Adipocyte (in vitro differentiated cells): Measurements from ENCODE around the gene GGNBP2.
A peak's percentile ranks its signal among the peaks of the same experiment; 100 is the strongest.

ENCODE experiments used
- DNase-seq: peaks from one replicate; pipeline ENCODE4 v3.0.0-alpha.2; 2015; ENCODE audit warnings: low read depth
- H3K27me3 ChIP-seq: replicated peaks from 2 replicates; pipeline ENCODE4 v1.7.0; 2013; ENCODE audit warnings: mild to moderate bottlenecking, low read length, moderate library complexity; ENCODE audit not compliant: control insufficient read depth, insufficient read depth
- H3K36me3 ChIP-seq: 2 replicates; pipeline ENCODE4 v1.7.0; 2013; ENCODE audit warnings: low read length, mild to moderate bottlenecking, moderate library complexity; ENCODE audit not compliant: control insufficient read depth, insufficient read depth, severe bottlenecking
- H3K4me1 ChIP-seq: 2 replicates; pipeline ENCODE4 v1.7.0; 2013; ENCODE audit warnings: mild to moderate bottlenecking, low read length, moderate library complexity; ENCODE audit not compliant: control insufficient read depth, insufficient read depth
- H3K4me3 ChIP-seq: 2 replicates; pipeline ENCODE4 v1.7.0; 2013; ENCODE audit warnings: mild to moderate bottlenecking, low read length, moderate library complexity
- H3K9ac ChIP-seq: 2 replicates; pipeline ENCODE4 v1.7.0; 2013; ENCODE audit warnings: mild to moderate bottlenecking, low read length, moderate library complexity
- H3K9me3 ChIP-seq: 2 replicates; pipeline ENCODE4 v1.7.0; 2013; ENCODE audit warnings: mild to moderate bottlenecking, low read length, moderate library complexity; ENCODE audit not compliant: control insufficient read depth

GGNBP2 gene, protein sequence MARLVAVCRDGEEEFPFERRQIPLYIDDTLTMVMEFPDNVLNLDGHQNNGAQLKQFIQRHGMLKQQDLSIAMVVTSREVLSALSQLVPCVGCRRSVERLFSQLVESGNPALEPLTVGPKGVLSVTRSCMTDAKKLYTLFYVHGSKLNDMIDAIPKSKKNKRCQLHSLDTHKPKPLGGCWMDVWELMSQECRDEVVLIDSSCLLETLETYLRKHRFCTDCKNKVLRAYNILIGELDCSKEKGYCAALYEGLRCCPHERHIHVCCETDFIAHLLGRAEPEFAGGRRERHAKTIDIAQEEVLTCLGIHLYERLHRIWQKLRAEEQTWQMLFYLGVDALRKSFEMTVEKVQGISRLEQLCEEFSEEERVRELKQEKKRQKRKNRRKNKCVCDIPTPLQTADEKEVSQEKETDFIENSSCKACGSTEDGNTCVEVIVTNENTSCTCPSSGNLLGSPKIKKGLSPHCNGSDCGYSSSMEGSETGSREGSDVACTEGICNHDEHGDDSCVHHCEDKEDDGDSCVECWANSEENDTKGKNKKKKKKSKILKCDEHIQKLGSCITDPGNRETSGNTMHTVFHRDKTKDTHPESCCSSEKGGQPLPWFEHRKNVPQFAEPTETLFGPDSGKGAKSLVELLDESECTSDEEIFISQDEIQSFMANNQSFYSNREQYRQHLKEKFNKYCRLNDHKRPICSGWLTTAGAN

DNA sequence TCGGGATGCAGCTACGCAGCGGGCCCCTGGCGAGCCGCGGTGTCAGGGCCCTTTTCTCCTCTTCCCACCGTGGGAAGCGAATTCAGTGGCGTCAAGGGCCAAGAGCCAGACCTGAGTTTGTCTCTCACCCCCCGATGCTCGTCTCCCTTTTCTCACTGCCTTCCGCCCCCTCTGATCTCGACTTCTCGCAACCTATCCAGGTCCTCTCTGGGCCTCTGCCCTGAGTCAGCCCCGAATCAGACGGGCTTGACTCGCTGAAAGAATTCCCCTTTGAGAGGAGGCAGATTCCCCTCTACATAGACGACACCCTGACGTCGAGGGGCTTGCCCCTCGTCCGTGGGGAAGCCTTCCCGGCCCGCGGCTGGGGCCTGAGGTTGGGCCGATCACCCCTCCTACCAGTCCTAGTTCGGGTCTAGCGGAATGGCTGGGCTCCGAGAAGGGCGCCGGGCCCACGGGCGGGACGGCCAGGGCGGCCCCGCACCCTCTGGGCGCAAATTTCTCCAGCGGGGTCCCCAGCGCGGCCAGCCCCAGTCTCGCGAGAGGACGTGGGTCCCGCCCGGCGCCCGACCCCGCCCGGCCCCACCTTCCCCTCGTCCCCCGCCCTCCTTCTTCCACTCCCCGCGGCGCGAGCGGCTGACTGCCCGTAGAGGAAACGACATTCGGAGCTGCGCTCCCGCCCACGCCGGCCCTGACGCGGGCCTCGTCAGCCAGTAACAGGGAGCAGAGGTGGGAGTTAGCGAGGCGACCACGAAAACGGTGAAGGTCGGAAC is at the start of gene GGNBP2:
Gene GGNBP2 (plus strand): TSS at position 613 of the 770 bp plus-strand sequence. CDS start 806 bp downstream, outside the sequence.
- peaks cover 13% of the 10 kb centered on the region for H3K36me3 ChIP-seq

DNA sequence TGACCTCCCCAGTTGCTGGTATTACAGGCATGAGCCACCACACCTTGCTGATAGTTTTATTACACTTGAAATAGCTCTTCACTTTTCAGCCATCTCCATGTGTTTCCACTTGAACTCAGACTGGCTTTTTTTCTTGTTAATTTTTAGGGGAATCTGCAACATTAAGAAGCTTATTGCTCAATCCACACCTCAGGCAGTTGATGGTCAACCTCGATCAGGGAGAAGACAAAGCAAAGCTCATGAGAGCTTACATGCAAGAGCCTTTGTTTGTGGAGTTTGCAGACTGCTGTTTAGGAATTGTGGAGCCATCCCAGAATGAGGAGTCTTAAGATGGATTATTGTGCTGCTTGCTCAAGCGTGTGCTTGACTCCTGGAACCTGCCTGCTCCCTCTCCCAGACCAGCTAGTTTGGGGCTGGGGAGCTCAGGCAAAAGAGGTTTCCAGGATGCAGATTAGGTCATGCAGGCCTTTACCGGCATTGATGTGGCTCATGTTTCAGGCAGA is 49.6 kb upstream of the GGNBP2 start:
- Histone ChIP-seq H3K9ac (no peak overlapping the region), H3K36me3 (peaks cover 73% of the 10 kb centered on the region)

More for the DNA sequence above, at the start of gene GGNBP2:
- Histone ChIP-seq H3K9me3 (no peaks in the 10 kb centered on the region), H3K4me1 (peaks cover 30% of the 10 kb centered on the region), H3K27me3 (no peaks in the 10 kb centered on the region), H3K9ac (peak within 1 kb of the TSS; percentile 100), H3K4me3 (peak within 1 kb of the TSS; percentile 100)
- DNase-seq: peak; percentile 99

DNA sequence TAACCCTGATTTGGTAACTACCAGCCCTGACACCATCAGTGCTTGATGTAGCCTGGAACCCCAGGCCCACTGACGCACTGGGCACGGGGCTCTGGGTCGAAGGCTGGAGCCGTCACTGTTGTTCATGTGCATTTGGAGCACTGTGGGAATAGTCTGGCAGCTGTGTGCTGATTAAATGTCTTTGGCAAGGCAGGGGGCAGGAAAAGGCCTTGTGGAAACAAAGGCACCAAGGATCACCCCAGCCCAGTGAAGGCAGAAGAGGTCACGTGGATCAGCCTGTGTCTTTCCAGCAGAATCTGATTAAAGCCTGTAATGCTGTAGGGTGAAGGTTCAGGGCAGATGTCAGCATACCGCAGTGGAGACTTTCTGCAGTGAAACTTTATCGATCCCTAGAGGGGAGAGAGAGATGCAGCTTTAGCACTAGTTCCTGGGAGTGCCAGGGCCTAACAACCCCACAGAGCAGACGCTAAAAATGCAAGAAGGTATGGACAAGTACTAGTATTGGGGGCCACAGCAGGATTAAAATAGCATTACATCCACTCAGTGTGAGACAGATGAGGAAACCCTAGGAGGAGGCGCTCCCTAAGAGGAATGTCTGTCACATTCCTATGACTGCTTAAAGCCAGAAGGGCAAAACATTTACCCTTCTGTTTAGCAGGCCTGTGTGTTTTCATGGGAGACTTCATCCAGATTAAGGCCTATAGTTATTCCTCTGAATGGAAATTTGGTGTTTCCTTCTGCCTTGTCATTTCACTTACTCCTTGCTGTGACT is 48.5 kb upstream of the GGNBP2 start:
- DNase-seq: peak; percentile 19
- H3K4me3 ChIP-seq: no peak overlapping the region
- H3K27me3 ChIP-seq: no peaks in the 10 kb centered on the region
- peaks cover 20% of the 10 kb centered on the region for H3K4me1 ChIP-seq
- peaks cover 83% of the 10 kb centered on the region for H3K36me3 ChIP-seq
- H3K9me3 ChIP-seq: no peaks in the 10 kb centered on the region
- peak overlapping the region; percentile 10 for H3K9ac ChIP-seq

More for the DNA sequence above, 49.6 kb upstream of the GGNBP2 start:
- no peaks in the 10 kb centered on the region for H3K27me3 ChIP-seq
- H3K4me3 ChIP-seq: no peak overlapping the region
- peaks cover 20% of the 10 kb centered on the region for H3K4me1 ChIP-seq
- H3K9me3 ChIP-seq: no peaks in the 10 kb centered on the region
- DNase-seq: peak; percentile 10

DNA sequence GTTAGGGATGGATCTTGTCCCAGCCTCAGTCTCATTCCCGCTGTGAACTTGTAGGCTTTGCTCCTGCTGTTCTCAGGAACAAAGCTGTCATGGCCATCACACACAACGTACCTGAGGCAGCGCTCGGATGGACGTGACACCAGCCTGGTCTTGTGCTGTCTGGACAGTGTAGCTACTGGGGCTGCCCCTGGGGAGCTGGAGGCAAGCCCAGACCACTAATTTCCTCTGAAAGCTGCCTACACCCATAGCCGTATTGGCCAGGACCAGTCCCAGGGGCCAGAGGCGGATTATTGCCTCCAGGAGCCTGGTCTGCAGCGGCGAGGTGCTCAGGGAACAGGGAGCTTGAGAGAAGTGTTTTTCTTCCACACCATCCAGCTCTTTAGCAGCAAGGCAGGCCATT is 46.6 kb upstream of the GGNBP2 start:
- no peak overlapping the region for H3K9ac ChIP-seq
- no peaks in the 10 kb centered on the region for H3K9me3 ChIP-seq
- no peak overlapping the region for H3K4me3 ChIP-seq
- peaks cover 20% of the 10 kb centered on the region for H3K4me1 ChIP-seq
- no peaks in the 10 kb centered on the region for H3K27me3 ChIP-seq
- H3K36me3 ChIP-seq: peaks cover 77% of the 10 kb centered on the region
- no peak for DNase-seq

DNA sequence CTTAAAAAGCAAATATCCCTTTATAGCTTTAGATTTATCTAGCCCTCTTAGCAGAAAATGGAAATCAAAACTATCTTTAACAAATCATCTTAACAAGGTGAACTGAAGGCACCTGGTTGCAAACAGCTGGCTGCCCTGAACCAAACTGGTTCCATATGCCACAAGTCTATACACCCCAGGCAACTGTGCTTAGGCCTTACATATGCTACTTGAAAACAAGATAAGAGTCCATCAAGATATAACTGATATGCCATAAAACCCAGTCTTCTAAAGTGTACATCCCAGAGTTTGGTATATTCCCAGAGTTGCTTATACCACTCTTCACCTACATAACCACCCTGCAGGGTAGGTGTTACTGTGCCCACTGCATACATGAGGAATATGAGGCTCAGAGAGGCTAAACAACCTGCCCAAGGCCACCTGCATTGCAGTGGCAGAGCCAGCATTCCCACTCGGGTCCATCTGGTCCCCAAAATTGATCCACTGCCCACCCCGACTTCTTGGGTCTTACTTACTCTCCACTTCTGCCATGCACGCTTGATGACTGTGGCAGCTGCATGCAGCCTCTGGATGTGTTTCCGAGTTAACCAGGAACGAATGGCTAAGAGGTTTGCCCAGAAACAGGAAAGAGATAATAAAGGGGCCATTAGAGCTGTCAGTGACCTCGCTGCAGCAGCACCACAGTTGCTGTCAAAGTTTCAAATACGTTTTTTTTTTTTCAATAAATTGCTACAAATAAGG is 46.0 kb upstream of the GGNBP2 start:
- no peak overlapping the region for H3K9ac ChIP-seq
- no peaks in the 10 kb centered on the region for H3K9me3 ChIP-seq
- no peaks in the 10 kb centered on the region for H3K27me3 ChIP-seq
- peaks cover 77% of the 10 kb centered on the region for H3K36me3 ChIP-seq
- peaks cover 20% of the 10 kb centered on the region for H3K4me1 ChIP-seq
- no peak overlapping the region for H3K4me3 ChIP-seq
- no peak for DNase-seq

DNA sequence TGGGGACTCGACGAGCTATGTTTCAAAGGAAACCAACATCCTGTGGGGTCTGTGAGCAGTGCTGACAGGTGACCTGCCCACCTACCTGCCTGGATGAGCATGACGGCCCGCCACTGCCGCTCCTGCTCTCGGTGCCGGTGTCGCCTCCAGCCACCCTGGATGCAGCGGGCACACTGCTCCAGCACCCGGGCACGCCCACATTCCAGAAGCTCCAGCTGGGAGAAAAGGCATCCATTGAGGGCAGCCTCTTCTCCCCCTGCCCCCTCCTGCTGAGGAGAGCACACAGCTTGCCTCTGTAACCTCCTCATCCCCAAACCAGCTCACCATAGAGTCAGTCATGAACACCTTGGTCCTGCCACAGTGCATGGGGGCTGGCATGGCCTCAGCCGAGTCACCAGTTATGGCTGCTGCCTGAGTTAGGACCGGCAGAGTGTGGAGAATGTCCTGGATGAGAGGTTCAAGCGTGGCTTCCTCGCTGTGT is 43.9 kb upstream of the GGNBP2 start:
- H3K9me3 ChIP-seq: no peaks in the 10 kb centered on the region
- H3K27me3 ChIP-seq: no peaks in the 10 kb centered on the region
- H3K36me3 ChIP-seq: peaks cover 76% of the 10 kb centered on the region
- H3K4me1 ChIP-seq: peaks cover 20% of the 10 kb centered on the region
- no peak overlapping the region for H3K4me3 ChIP-seq
- no peak overlapping the region for H3K9ac ChIP-seq
- DNase-seq: no peak

DNA sequence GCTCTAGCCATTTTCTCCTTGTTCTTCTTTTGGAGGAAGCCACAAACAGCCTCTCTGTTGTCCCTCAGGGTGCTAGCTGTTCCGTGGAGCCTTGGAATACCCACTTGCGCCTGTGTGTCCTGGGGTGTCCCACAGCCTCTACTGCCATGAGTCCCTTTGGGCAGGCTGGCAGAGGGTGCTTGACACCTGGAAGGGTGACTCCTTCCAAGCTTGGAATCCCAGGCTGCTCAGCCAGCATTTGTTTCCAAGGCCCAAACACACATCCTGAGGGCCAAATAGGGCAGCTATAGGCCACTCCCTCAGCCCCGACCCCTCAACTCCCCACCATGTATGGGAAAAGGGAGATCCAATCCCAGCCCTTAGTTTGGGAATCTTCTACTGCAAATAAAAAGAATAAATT is 43.4 kb upstream of the GGNBP2 start:
- H3K36me3 ChIP-seq: peaks cover 75% of the 10 kb centered on the region
- no peak overlapping the region for H3K9ac ChIP-seq
- H3K4me3 ChIP-seq: no peak overlapping the region
- H3K4me1 ChIP-seq: peaks cover 16% of the 10 kb centered on the region
- no peaks in the 10 kb centered on the region for H3K9me3 ChIP-seq
- no peak for DNase-seq
- no peaks in the 10 kb centered on the region for H3K27me3 ChIP-seq

DNA sequence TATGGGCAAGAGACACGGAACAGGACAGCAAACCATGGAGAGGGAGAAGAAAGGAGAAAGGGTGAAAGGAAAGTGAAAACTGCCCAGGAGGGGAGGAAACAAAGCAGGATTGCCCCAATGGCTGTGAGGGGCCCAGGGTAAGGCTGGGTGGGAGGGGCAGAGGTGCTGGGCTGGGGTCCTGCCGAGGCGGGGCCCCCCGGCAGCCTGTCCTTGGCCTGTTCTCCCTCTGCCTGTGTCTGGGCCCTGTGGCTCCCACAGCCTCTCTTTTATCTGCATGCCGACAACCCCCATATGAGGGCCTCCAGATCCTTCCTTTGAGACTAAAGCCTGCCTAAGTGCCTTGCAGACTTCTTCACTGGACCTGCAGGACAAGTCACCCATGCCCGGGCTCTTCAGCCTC is 42.8 kb upstream of the GGNBP2 start:
- H3K4me3 ChIP-seq: no peak overlapping the region
- H3K4me1 ChIP-seq: peaks cover 11% of the 10 kb centered on the region
- H3K36me3 ChIP-seq: peaks cover 70% of the 10 kb centered on the region
- H3K9me3 ChIP-seq: no peaks in the 10 kb centered on the region
- H3K27me3 ChIP-seq: no peaks in the 10 kb centered on the region
- H3K9ac ChIP-seq: no peak overlapping the region
- DNase-seq: no peak

DNA sequence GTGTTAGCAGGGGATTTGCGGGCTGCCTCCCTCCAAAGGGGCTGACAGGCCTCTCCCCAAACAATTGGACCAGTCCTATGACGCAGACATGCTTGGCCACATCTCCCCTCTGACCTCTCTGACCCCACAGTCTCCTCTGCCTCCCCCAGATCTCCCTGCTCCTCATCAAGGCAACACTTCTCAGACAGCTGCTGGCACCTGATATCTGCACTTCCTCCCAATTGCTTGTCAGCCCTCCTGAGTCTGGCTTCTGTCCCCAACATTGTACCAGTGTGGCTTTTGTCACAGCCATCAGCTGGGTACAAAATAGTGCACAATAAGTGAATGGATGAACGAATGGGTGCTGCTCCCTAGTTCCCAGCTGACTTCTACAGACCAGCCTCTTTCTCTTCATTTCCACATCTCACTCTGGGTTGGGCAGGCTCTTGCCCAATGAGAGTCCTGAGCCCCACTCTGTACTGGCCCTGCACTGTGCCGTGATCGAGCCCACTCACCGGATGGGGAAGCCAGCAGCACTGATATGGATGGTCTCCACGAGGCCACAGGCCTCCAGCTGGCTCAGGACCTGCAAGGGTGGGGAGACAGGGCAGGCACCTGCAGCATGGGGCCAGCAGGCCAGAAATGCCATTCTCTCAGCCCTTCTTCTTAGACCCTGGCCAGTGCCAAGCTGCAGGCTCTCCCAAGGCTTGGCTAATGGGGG is 41.1 kb upstream of the GGNBP2 start:
- H3K9ac ChIP-seq: no peak overlapping the region
- peaks cover 6% of the 10 kb centered on the region for H3K4me1 ChIP-seq
- H3K4me3 ChIP-seq: no peak overlapping the region
- peaks cover 69% of the 10 kb centered on the region for H3K36me3 ChIP-seq
- H3K27me3 ChIP-seq: no peaks in the 10 kb centered on the region
- no peak for DNase-seq
- H3K9me3 ChIP-seq: no peaks in the 10 kb centered on the region
